ENCODE results near the gene DIABLO. TPM values are rescaled to one million over a fixed set of nuclear protein-coding genes. Genes with fewer than 3 reads are reported as not detected.

The DIABLO gene
- total and polyA plus RNA-seq, 2 donors (not counting 1 experiment from before 2014, with no cell fraction given): 59.6 to 60.6 TPM

DNA sequence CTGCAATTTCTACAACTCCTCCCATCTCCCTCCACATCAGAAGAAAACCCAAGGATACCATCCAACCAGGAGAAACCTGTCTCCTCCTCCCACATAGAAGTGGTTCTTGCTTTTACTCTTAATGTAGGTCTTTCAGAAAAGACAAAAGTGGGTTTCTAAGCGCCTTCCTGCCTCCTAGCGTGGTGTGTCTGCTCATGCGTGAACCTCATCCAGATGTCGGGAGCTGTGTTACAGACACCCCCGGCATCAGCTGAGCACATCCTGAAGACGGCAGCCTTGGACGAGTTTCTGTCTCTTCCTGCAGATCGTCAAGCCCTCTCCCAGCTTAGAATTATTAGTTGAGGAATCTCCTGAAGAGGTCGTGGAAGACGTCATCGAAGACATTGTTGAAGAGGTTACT, 33.4 kb downstream of the DIABLO start:
- H3K27me3 ChIP-seq (ENCODE audit: control insufficient read depth, insufficient read depth, low read length): no peaks in the 10 kb centered on the region
- H3K36me3 ChIP-seq (ENCODE audit: control insufficient read depth, insufficient read depth, low read length): no peaks in the 10 kb centered on the region
- no peaks in the 10 kb centered on the region for H3K79me2 ChIP-seq (ENCODE audit: control insufficient read depth, insufficient read depth, low read length)
- TF ChIP-seq EZH2 (IDR thresholded peaks at IDR 0.05; ENCODE audit: low read length, missing control alignments): no peak
- TF ChIP-seq, protein P1, sequence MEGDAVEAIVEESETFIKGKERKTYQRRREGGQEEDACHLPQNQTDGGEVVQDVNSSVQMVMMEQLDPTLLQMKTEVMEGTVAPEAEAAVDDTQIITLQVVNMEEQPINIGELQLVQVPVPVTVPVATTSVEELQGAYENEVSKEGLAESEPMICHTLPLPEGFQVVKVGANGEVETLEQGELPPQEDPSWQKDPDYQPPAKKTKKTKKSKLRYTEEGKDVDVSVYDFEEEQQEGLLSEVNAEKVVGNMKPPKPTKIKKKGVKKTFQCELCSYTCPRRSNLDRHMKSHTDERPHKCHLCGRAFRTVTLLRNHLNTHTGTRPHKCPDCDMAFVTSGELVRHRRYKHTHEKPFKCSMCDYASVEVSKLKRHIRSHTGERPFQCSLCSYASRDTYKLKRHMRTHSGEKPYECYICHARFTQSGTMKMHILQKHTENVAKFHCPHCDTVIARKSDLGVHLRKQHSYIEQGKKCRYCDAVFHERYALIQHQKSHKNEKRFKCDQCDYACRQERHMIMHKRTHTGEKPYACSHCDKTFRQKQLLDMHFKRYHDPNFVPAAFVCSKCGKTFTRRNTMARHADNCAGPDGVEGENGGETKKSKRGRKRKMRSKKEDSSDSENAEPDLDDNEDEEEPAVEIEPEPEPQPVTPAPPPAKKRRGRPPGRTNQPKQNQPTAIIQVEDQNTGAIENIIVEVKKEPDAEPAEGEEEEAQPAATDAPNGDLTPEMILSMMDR (conservative IDR thresholded peaks at IDR 0.05 in 1 of 2, IDR thresholded peaks at IDR 0.05 in 1 of 2; ENCODE audit: low read depth in 1 of 2, low read length in 2 of 2): no peak
- no peaks in the 10 kb centered on the region for H3K4me1 ChIP-seq (ENCODE audit: control insufficient read depth, extremely low read depth, insufficient read depth, low read length)
- H4K20me1 ChIP-seq (ENCODE audit: control insufficient read depth, extremely low read depth, insufficient read depth, low read length): no peaks in the 10 kb centered on the region
- H3K4me2 ChIP-seq (ENCODE audit: extremely low read depth, insufficient read depth, low read length): no peak overlapping the region
- no peaks in the 10 kb centered on the region for H3K9me3 ChIP-seq (ENCODE audit: control insufficient read depth, insufficient read depth, low read depth, low read length)
- H3K27ac ChIP-seq (ENCODE audit: insufficient read depth, low read length): no peak overlapping the region
- no peak overlapping the region for H2AFZ ChIP-seq (ENCODE audit: low read length)
- no peak for DNase-seq (ENCODE audit: low read depth in 2 of 2)
- H3K4me3 ChIP-seq (replicated peaks in 1 of 4; ENCODE audit: control extremely low read depth in 1 of 4, insufficient read depth in 1 of 4, low read depth in 3 of 4, low read length in 4 of 4): no peak overlapping the region
- H3K9ac ChIP-seq (ENCODE audit: insufficient read depth, low read length): no peak overlapping the region

DNA sequence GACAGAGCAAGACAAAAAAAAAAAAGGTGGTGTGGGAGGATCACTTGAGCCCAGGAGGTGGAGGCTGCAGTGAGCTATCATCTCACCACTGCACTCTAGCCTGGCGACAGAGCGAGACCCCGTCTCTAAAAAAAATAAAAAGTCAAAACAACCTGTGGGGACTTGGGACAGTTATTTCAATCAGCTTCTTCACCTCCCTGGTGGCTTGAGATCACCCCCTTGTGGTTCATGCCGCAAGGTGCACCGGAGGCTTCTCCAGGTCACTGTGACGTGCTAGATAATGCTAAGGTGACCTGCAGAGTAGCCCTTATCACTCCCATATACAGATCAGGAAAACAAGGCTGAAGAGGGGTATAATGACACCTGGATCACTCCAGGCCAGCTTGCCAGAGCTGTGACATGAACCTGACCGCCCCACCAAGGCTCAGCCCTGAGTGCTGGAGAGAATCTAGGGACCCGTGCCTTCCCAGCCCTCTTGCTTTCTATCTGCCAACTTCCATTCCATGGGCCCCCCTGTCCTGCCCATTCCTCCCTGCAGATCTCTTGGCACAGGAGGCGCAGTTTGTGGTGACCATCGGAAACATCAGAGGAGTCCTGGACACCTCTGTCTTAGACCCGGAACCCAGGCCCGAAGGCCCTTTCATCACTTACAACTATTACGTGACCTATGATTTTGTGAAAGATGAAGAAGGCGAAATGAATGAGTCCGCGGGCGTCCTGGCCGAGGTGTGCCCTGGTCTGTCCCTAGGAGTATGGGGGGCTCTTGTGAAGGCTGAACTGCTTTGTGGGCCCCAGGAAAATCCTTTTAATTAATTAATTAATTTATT, 34.8 kb downstream of the DIABLO start:
- TF ChIP-seq, protein P1 (conservative IDR thresholded peaks at IDR 0.05 in 1 of 2, IDR thresholded peaks at IDR 0.05 in 1 of 2; ENCODE audit: low read depth in 1 of 2, low read length in 2 of 2): peak; percentile 84 to 86
- TF ChIP-seq EZH2 (IDR thresholded peaks at IDR 0.05; ENCODE audit: low read length, missing control alignments): no peak
- H3K27ac ChIP-seq (ENCODE audit: insufficient read depth, low read length): no peak overlapping the region
- DNase-seq (ENCODE audit: low read depth in 2 of 2): peak; percentile 40 to 61
- no peak overlapping the region for H3K9ac ChIP-seq (ENCODE audit: insufficient read depth, low read length)
- no peaks in the 10 kb centered on the region for H3K36me3 ChIP-seq (ENCODE audit: control insufficient read depth, insufficient read depth, low read length)
- H3K4me2 ChIP-seq (ENCODE audit: extremely low read depth, insufficient read depth, low read length): no peak overlapping the region
- no peaks in the 10 kb centered on the region for H3K79me2 ChIP-seq (ENCODE audit: control insufficient read depth, insufficient read depth, low read length)
- H3K4me1 ChIP-seq (ENCODE audit: control insufficient read depth, extremely low read depth, insufficient read depth, low read length): no peaks in the 10 kb centered on the region
- H3K27me3 ChIP-seq (ENCODE audit: control insufficient read depth, insufficient read depth, low read length): no peaks in the 10 kb centered on the region
- no peak overlapping the region for H3K4me3 ChIP-seq (replicated peaks in 1 of 4; ENCODE audit: control extremely low read depth in 1 of 4, insufficient read depth in 1 of 4, low read depth in 3 of 4, low read length in 4 of 4)
- H2AFZ ChIP-seq (ENCODE audit: low read length): no peak overlapping the region
- no peaks in the 10 kb centered on the region for H3K9me3 ChIP-seq (ENCODE audit: control insufficient read depth, insufficient read depth, low read depth, low read length)
- H4K20me1 ChIP-seq (ENCODE audit: control insufficient read depth, extremely low read depth, insufficient read depth, low read length): no peaks in the 10 kb centered on the region

DNA sequence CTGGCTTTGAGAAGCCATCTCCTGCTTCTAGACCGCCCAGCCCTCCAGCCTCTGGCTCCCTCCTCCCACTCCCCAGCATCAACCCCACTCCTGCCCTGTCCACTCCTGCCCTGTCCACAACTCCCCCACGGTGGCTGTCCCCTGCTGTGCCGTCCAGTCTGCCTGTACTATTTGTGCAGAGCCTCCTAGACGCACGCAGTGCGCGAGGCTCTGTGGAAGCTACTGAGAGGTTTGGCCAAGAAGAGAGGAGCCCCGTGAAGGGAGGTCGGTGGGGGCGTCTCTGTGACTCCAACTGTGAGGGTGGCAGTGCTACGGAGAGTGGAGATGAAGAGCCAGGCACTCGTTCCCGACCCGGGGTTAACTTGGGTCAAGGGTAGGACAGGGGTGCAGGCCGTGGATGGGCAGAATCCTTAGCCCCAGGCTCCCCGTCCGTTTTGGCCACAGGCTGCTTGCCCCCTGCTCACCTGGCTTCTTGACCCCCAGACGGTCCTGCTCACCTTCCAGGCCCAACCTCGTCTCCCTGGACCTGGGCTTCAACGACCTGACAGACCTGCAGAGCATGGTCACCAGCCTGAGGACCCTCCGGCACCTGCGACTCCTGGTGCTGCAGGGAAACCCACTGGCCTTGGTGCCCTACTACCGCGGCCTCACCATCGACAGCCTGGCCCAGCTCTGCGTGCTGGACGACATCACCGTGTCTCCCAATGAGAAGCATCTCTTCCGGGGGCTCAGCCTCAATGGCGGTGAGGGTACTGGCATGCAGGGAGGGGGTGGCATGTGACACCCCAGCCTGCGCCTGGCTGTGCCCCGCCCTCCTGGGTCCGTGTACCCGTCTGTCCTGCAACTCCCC, 36.0 kb downstream of the DIABLO start:
- TF ChIP-seq EZH2 (IDR thresholded peaks at IDR 0.05; ENCODE audit: low read length, missing control alignments): no peak
- TF ChIP-seq, protein P1 (conservative IDR thresholded peaks at IDR 0.05 in 1 of 2, IDR thresholded peaks at IDR 0.05 in 1 of 2; ENCODE audit: low read depth in 1 of 2, low read length in 2 of 2): no peak
- H3K4me1 ChIP-seq (ENCODE audit: control insufficient read depth, extremely low read depth, insufficient read depth, low read length): no peaks in the 10 kb centered on the region

More for the DNA sequence above, 36.0 kb downstream of the DIABLO start:
- H3K36me3 ChIP-seq (ENCODE audit: control insufficient read depth, insufficient read depth, low read length): no peaks in the 10 kb centered on the region
- no peaks in the 10 kb centered on the region for H3K79me2 ChIP-seq (ENCODE audit: control insufficient read depth, insufficient read depth, low read length)
- no peak overlapping the region for H2AFZ ChIP-seq (ENCODE audit: low read length)
- DNase-seq (ENCODE audit: low read depth in 2 of 2): no peak
- H3K4me3 ChIP-seq (replicated peaks in 1 of 4; ENCODE audit: control extremely low read depth in 1 of 4, insufficient read depth in 1 of 4, low read depth in 3 of 4, low read length in 4 of 4): no peak overlapping the region
- H3K9me3 ChIP-seq (ENCODE audit: control insufficient read depth, insufficient read depth, low read depth, low read length): no peaks in the 10 kb centered on the region
- no peak overlapping the region for H3K27ac ChIP-seq (ENCODE audit: insufficient read depth, low read length)
- H4K20me1 ChIP-seq (ENCODE audit: control insufficient read depth, extremely low read depth, insufficient read depth, low read length): no peaks in the 10 kb centered on the region
- no peaks in the 10 kb centered on the region for H3K27me3 ChIP-seq (ENCODE audit: control insufficient read depth, insufficient read depth, low read length)
- no peak overlapping the region for H3K9ac ChIP-seq (ENCODE audit: insufficient read depth, low read length)
- H3K4me2 ChIP-seq (ENCODE audit: extremely low read depth, insufficient read depth, low read length): no peak overlapping the region

Measured in fibroblast of lung (primary cell).